K562 (cell line): Measurements from ENCODE around the gene ZFX. TPM values are rescaled to one million over a fixed set of nuclear protein-coding genes. Genes with fewer than 3 reads are reported as not detected.

Experiments
- ATF6 ChIP-seq: sonication (generic); formaldehyde crosslinking; IDR thresholded peaks from 2 replicates; pipeline ENCODE4 v1.4.0; 2020; ENCODE audit warnings: mild to moderate bottlenecking, missing genetic modification reagents
- BCOR ChIP-seq: fragments of 450-650 bp; IDR thresholded peaks from 2 replicates; pipeline ENCODE4 v1.6.1; 2016
- BMI1 ChIP-seq: fragments of 150-350 bp; IDR thresholded peaks from 2 replicates; pipeline ENCODE4 v1.6.1; 2014; ENCODE audit warnings: low read length
- CBFA2T3 ChIP-seq: fragments of 450-650 bp; IDR thresholded peaks from 2 replicates; pipeline ENCODE4 v1.6.1; 2017
- FOXM1 ChIP-seq, 2 experiments: fragments of 450-650 bp in 1 of 2; sonication (generic) in 1 of 2; formaldehyde crosslinking in 1 of 2; IDR thresholded peaks; 2 replicates each; pipeline versions ENCODE4 v1.6.1 to v1.9.0; 2017 to 2022; ENCODE audit warnings: low read depth in 2 of 2, mild to moderate bottlenecking in 2 of 2, missing genetic modification reagents in 1 of 2, moderate library complexity in 1 of 2
- FUS ChIP-seq: fragments of 200-400 bp; formaldehyde crosslinking; optimal IDR thresholded peaks from 2 replicates; pipeline ENCODE3; 2017; ENCODE audit warnings: low read depth, low read length
- GABPB1 ChIP-seq: sonication (generic); formaldehyde crosslinking; IDR thresholded peaks from 2 replicates; pipeline ENCODE4 v1.8.0; 2022; ENCODE audit warnings: mild to moderate bottlenecking, missing genetic modification reagents
- KLF16 ChIP-seq: IDR thresholded peaks from 2 replicates; pipeline ENCODE4 v1.6.1; 2016; ENCODE audit warnings: antibody characterized with exemption
- REST ChIP-seq, 2 experiments: fragments of 450-650 bp; formaldehyde crosslinking in 1 of 2; IDR thresholded peaks; 2 replicates each; pipeline versions ENCODE4 v1.4.0 to v1.6.1; 2014 to 2020; ENCODE audit warnings: mild to moderate bottlenecking in 2 of 2, borderline replicate concordance in 1 of 2, low read depth in 1 of 2
- YY1 ChIP-seq, 3 experiments: IDR thresholded peaks; 2 replicates each; pipeline ENCODE4 v1.6.1; 2011; ENCODE audit warnings: low read length in 2 of 3, mild to moderate bottlenecking in 2 of 3, moderate library complexity in 2 of 3, borderline replicate concordance in 1 of 3, control low read depth in 1 of 3, low read depth in 1 of 3; ENCODE audit not compliant: insufficient read depth in 3 of 3, insufficient replicate concordance in 2 of 3, control insufficient read depth in 1 of 3, insufficient read length in 1 of 3; ENCODE audit errors: extremely low read depth in 1 of 3
- ZNF263 ChIP-seq: sonication (generic); formaldehyde crosslinking; IDR thresholded peaks from 2 replicates; pipeline ENCODE4 v1.8.0; 2022; ENCODE audit warnings: mild to moderate bottlenecking, missing genetic modification reagents, borderline replicate concordance
- ZNF699 ChIP-seq: fragments of 250-450 bp; sonication (Bioruptor Pico); IDR thresholded peaks from 2 replicates; pipeline ENCODE4 v1.8.0; 2021; ENCODE audit warnings: mild to moderate bottlenecking, moderate library complexity; ENCODE audit not compliant: insufficient replicate concordance
- ZNF766 ChIP-seq: fragments of 200-800 bp; sonication (Bioruptor generic); conservative IDR thresholded peaks from 2 replicates; pipeline ENCODE4 v1.6.1; 2016; ENCODE audit warnings: missing genetic modification characterization, missing compliant biosample characterization
- polyA plus RNA-seq, 8 experiments: library from polyadenylated mRNA; depleted of rRNA in 4 of 8; stranded (reverse) in 5 of 8; unstranded in 3 of 8; fragments of >200 nt; fragmentation: Nextera tagmentation in 2 of 8; fragmentation: Illumina TruSeq in 1 of 8; extraction: Ambion mirVana in 2 of 8; extraction: Trizol in 1 of 8; gene quantifications; 2 replicates each; pipeline versions ENCODE4 v1.2.1 to v1.2.3, GENCODE V29; 2011 to 2014; ENCODE audit warnings: inconsistent platforms in 1 of 8, missing spikeins in 1 of 8
- total RNA-seq, 7 experiments: library from RNA; depleted of rRNA in 6 of 7; stranded (reverse); fragments of >200 nt in 6 of 7; fragmentation: Illumina TruSeq in 2 of 7; extraction: Trizol in 2 of 7; gene quantifications; 2 replicates each; pipeline versions ENCODE4 v1.2.1 to v1.2.3, GENCODE V29; 2011 to 2021; ENCODE audit warnings: low replicate concordance in 1 of 7
- TF ChIP-seq, protein P1 (sequence below): fragments of 200-800 bp; sonication (Bioruptor generic); IDR thresholded peaks from 2 replicates; pipeline ENCODE4 v1.6.1; 2017; ENCODE audit warnings: missing genetic modification characterization, missing compliant biosample characterization

ZFX gene
- total and polyA plus RNA-seq, 9 of the 15 experiments (the other 6 are each of a cell fraction or from before 2014, with no cell fraction given) = 5.3 to 25.2 (median 11.4) TPM

DNA sequence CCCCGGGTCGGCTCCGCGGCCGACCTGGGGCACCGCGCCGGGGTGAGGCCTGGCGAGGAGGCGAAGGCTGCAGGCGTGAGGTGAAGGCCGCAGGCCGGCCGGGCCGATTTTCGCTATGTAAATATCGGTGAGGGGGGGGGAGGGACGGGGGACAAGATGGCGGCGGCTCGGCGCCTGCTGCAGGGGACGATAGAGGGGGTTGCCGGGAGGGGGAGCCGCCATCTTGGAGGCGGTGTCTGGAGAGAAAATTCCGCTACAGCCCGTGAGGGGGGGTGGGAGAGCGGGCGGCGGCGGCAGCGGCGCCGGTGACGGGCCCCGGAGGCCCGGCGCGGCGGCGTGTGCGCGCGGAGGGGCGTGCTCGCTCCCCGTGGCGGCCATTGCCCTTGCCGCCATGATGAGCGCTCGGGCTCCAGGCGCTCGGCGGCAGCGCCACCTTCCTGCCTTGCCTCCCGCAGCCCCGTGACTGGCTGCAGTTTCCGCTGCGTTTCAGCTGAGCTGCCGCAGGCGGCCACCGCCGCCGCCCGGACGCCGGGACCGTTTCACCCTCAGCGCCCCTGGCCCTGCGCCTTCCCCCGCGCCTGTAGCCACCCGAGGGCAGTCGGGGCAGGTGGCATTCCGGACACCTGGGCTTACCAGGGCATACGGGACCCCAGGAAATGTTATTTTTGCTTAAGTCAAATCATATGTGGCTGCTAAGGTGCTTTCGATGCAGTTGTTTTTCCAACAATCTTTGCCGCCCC is 692 bp downstream of the ZFX start (continued):
- TF ChIP-seq, protein P1, sequence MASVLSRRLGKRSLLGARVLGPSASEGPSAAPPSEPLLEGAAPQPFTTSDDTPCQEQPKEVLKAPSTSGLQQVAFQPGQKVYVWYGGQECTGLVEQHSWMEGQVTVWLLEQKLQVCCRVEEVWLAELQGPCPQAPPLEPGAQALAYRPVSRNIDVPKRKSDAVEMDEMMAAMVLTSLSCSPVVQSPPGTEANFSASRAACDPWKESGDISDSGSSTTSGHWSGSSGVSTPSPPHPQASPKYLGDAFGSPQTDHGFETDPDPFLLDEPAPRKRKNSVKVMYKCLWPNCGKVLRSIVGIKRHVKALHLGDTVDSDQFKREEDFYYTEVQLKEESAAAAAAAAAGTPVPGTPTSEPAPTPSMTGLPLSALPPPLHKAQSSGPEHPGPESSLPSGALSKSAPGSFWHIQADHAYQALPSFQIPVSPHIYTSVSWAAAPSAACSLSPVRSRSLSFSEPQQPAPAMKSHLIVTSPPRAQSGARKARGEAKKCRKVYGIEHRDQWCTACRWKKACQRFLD (CRISPR knock-in tag) = peak; percentile 60; the same call in 1 of the 2 replicates
- no peak for TF ChIP-seq ZNF699 (CRISPR knock-in tag)
- no peak for TF ChIP-seq BMI1
- TF ChIP-seq ZNF263 (CRISPR knock-in tag) = no peak
- TF ChIP-seq GABPB1 (CRISPR knock-in tag) = peak; percentile 79
- 0 out of 2 replicates have a peak, but pooled peaks have one; percentile 18 for TF ChIP-seq ZNF766
- TF ChIP-seq CBFA2T3 = no peak
- peak; percentile 63 for TF ChIP-seq REST (IDR thresholded peaks at IDR 0.05; ENCODE audit: borderline replicate concordance)
- 0 out of 2 replicates have a peak, but pooled peaks have one; percentile 33 for TF ChIP-seq REST (CRISPR knock-in tag; IDR thresholded peaks at IDR 0.05; ENCODE audit: low read depth)
- no peak for TF ChIP-seq FUS
- no peak for TF ChIP-seq BCOR
- TF ChIP-seq KLF16 = no peak
- no peak for TF ChIP-seq ATF6 (CRISPR knock-in tag)
- peak in 2 of 3 experiments; percentile 96 to 98 for TF ChIP-seq YY1 (IDR thresholded peaks at IDR 0.05; ENCODE audit: borderline replicate concordance in 1 of 3, control insufficient read depth in 1 of 3, extremely low read depth in 1 of 3, insufficient read depth in 3 of 3, insufficient read length in 1 of 3, insufficient replicate concordance in 2 of 3, low read depth in 1 of 3, low read length in 2 of 3)
- TF ChIP-seq FOXM1 (IDR thresholded peaks at IDR 0.05; ENCODE audit: low read depth) = no peak
- TF ChIP-seq FOXM1 (CRISPR knock-in tag; IDR thresholded peaks at IDR 0.05; ENCODE audit: low read depth) = no peak
